ENCODE results near the gene VAPB. TPM values are rescaled to one million over a fixed set of nuclear protein-coding genes. Genes with fewer than 3 reads are reported as not detected.

Gene VAPB
- polyA plus RNA-seq, 1 donor from 2014 or later, result 32.5 TPM

DNA sequence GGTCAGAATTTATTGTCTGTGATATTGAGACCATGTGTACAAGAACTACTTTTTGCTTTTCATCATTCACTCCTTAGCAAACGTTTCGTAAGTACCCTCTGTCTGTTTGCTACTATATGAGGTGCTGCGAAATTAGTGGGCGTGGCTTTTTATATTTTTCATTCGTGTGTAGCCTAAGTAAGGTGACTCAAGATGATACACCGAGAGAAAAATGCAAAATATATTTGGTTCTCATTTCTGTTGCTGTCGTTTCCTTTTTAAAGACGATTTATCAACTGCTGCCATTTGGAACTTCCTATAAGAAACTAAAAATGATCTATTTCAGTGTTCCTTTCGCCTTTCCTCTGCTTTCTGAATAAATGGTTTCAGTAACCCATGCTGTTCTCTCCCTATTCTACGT lies 61.2 kb downstream of the VAPB start (continued):
- TF ChIP-seq, protein P1, sequence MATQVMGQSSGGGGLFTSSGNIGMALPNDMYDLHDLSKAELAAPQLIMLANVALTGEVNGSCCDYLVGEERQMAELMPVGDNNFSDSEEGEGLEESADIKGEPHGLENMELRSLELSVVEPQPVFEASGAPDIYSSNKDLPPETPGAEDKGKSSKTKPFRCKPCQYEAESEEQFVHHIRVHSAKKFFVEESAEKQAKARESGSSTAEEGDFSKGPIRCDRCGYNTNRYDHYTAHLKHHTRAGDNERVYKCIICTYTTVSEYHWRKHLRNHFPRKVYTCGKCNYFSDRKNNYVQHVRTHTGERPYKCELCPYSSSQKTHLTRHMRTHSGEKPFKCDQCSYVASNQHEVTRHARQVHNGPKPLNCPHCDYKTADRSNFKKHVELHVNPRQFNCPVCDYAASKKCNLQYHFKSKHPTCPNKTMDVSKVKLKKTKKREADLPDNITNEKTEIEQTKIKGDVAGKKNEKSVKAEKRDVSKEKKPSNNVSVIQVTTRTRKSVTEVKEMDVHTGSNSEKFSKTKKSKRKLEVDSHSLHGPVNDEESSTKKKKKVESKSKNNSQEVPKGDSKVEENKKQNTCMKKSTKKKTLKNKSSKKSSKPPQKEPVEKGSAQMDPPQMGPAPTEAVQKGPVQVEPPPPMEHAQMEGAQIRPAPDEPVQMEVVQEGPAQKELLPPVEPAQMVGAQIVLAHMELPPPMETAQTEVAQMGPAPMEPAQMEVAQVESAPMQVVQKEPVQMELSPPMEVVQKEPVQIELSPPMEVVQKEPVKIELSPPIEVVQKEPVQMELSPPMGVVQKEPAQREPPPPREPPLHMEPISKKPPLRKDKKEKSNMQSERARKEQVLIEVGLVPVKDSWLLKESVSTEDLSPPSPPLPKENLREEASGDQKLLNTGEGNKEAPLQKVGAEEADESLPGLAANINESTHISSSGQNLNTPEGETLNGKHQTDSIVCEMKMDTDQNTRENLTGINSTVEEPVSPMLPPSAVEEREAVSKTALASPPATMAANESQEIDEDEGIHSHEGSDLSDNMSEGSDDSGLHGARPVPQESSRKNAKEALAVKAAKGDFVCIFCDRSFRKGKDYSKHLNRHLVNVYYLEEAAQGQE (IDR thresholded peaks at IDR 0.05; ENCODE audit: borderline replicate concordance), result no peak
- no peak for TF ChIP-seq RAD21 (conservative IDR thresholded peaks at IDR 0.05)

DNA sequence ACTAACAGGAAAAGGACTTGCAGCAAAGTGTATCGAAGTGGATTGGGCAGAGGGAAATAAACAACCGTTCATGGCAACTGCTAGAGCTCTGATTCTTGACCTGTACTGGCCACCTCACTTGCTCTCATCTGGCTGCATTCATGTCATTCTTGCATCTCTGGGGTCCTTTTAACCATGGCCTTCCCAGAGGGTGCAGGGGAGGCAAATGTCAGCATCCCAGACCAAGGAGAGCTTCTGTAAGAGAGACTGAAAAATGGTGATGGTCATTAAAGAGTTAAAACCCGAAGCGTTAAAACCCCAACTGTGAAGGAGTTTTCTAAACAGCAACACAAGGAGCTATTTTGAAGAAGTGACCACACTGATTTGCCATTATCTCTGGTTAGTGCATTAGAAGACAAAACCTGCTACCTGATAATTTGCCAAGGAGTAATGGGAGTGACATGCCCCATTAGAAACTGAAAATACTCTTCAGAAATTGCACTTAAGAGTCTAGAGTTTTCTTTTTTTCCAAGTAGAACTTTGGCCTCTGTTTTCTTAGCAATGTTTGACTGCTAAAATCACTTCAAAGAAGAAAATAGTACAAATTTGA lies 63.7 kb downstream of the VAPB start:
- no peak overlapping the region for H2AFZ ChIP-seq (ENCODE audit: low read depth, low read length)
- H3K4me3 ChIP-seq (ENCODE audit: low read length), result no peak overlapping the region
- no peak overlapping the region for H3K27ac ChIP-seq (ENCODE audit: low read length)
- no peak overlapping the region for H3K4me2 ChIP-seq (ENCODE audit: low read length)
- H3K27me3 ChIP-seq (ENCODE audit: insufficient read depth, low read depth, low read length), result no peaks in the 10 kb centered on the region
- no peaks in the 10 kb centered on the region for H3K79me2 ChIP-seq (replicated peaks; ENCODE audit: insufficient read depth, low read length)
- no peaks in the 10 kb centered on the region for H3K9me2 ChIP-seq (ENCODE audit: insufficient read depth, low read length)
- H3F3A ChIP-seq (ENCODE audit: insufficient read depth, low read length, poor library complexity, severe bottlenecking), result no peaks in the 10 kb centered on the region
- H3K9ac ChIP-seq (ENCODE audit: low read length), result no peak overlapping the region
- H3K36me3 ChIP-seq (ENCODE audit: insufficient read depth, low read length), result no peaks in the 10 kb centered on the region
- TF ChIP-seq EZH2 (IDR thresholded peaks at IDR 0.05; ENCODE audit: borderline replicate concordance, insufficient read depth, low read length, poor library complexity, severe bottlenecking) (no peak), EP300 (conservative IDR thresholded peaks at IDR 0.05; ENCODE audit: poor library complexity, severe bottlenecking) (no peak), MXI1 (conservative IDR thresholded peaks at IDR 0.05; ENCODE audit: poor library complexity, severe bottlenecking) (no peak), POLR2AphosphoS5 (IDR thresholded peaks at IDR 0.05) (peak; percentile 65), TAF1 (IDR thresholded peaks at IDR 0.05; ENCODE audit: low read depth) (no peak), SMC3 (conservative IDR thresholded peaks at IDR 0.05; ENCODE audit: poor library complexity) (no peak)
- TF ChIP-seq, protein P1 (IDR thresholded peaks at IDR 0.05; ENCODE audit: borderline replicate concordance), result no peak
- no peaks in the 10 kb centered on the region for H4K20me1 ChIP-seq (ENCODE audit: insufficient read depth)
- H3K9me3 ChIP-seq (ENCODE audit: low read length), result no peaks in the 10 kb centered on the region

DNA sequence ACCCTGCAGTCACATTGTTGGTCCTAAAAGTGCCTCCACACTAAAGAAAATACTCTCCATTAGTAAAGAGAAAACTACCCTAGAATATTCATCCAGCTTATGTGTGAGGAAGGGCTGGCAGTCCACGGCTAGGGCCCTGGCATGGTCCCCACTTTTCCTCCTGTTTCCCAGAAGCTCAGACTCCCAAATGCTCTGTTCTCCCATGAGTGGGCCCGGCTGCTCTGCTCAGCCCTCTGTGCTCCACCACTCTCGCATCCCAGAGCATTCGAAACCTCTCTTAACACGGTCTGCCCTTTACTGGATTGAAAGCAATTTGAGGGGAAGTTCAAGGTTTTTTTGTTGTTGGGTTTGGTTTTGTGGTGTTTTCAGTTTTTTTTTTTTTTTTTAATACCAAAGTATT lies 64.4 kb downstream of the VAPB start:
- Histone ChIP-seq H3K27me3 (ENCODE audit: insufficient read depth, low read depth, low read length) (no peaks in the 10 kb centered on the region), H3F3A (ENCODE audit: insufficient read depth, low read length, poor library complexity, severe bottlenecking) (no peaks in the 10 kb centered on the region), H3K36me3 (ENCODE audit: insufficient read depth, low read length) (no peaks in the 10 kb centered on the region), H3K9me2 (ENCODE audit: insufficient read depth, low read length) (no peaks in the 10 kb centered on the region), H4K20me1 (ENCODE audit: insufficient read depth) (no peaks in the 10 kb centered on the region), H2AFZ (ENCODE audit: low read depth, low read length) (no peak overlapping the region), H3K4me3 (ENCODE audit: low read length) (no peak overlapping the region), H3K4me2 (ENCODE audit: low read length) (no peak overlapping the region), H3K9ac (ENCODE audit: low read length) (no peak overlapping the region), H3K27ac (ENCODE audit: low read length) (no peak overlapping the region), H3K79me2 (replicated peaks; ENCODE audit: insufficient read depth, low read length) (no peaks in the 10 kb centered on the region), H3K9me3 (ENCODE audit: low read length) (no peaks in the 10 kb centered on the region)
- TF ChIP-seq, protein P1 (IDR thresholded peaks at IDR 0.05; ENCODE audit: borderline replicate concordance), result no peak
- TF ChIP-seq POLR2AphosphoS5 (IDR thresholded peaks at IDR 0.05) (no peak), EP300 (conservative IDR thresholded peaks at IDR 0.05; ENCODE audit: poor library complexity, severe bottlenecking) (no peak), EZH2 (IDR thresholded peaks at IDR 0.05; ENCODE audit: borderline replicate concordance, insufficient read depth, low read length, poor library complexity, severe bottlenecking) (no peak), RAD21 (conservative IDR thresholded peaks at IDR 0.05) (no peak), SMC3 (conservative IDR thresholded peaks at IDR 0.05; ENCODE audit: poor library complexity) (no peak), TAF1 (IDR thresholded peaks at IDR 0.05; ENCODE audit: low read depth) (no peak), MXI1 (conservative IDR thresholded peaks at IDR 0.05; ENCODE audit: poor library complexity, severe bottlenecking) (no peak)
- TF ChIP-seq, protein P2, sequence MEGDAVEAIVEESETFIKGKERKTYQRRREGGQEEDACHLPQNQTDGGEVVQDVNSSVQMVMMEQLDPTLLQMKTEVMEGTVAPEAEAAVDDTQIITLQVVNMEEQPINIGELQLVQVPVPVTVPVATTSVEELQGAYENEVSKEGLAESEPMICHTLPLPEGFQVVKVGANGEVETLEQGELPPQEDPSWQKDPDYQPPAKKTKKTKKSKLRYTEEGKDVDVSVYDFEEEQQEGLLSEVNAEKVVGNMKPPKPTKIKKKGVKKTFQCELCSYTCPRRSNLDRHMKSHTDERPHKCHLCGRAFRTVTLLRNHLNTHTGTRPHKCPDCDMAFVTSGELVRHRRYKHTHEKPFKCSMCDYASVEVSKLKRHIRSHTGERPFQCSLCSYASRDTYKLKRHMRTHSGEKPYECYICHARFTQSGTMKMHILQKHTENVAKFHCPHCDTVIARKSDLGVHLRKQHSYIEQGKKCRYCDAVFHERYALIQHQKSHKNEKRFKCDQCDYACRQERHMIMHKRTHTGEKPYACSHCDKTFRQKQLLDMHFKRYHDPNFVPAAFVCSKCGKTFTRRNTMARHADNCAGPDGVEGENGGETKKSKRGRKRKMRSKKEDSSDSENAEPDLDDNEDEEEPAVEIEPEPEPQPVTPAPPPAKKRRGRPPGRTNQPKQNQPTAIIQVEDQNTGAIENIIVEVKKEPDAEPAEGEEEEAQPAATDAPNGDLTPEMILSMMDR (IDR thresholded peaks at IDR 0.05; ENCODE audit: poor library complexity, severe bottlenecking), result no peak

Data from neural cell (in vitro differentiated cells).